ENCODE measurements around the gene OR52W1. TPM values are rescaled to one million over a fixed set of nuclear protein-coding genes. Genes with fewer than 3 reads are reported as not detected.

Gene OR52W1
- polyA plus RNA-seq (2012; ENCODE audit: insufficient read depth, insufficient read length, low read depth) = not detected

GRCh38 chr11:6199174-6199810, at the start of gene OR52W1:
OR52W1 (plus strand) TSS chr11:6199224; CDS start chr11:6199224, 0 bp downstream.
- H3K4me1 ChIP-seq = no peaks in the 10 kb centered on the region
- no peaks in the 10 kb centered on the region for H3K27me3 ChIP-seq
- H3K9me3 ChIP-seq = no peaks in the 10 kb centered on the region
- no peak for DNase-seq
- no peaks in the 10 kb centered on the region for H3K36me3 ChIP-seq
- H3K4me3 ChIP-seq (ENCODE audit: low read depth, low read length) = no peak within 1 kb of the TSS
- no peak for TF ChIP-seq CTCF (IDR thresholded peaks at IDR 0.05; ENCODE audit: low read depth, low read length)

GRCh38 chr11:6151117-6151516, 47.9 kb upstream of the OR52W1 start:
- Histone ChIP-seq H3K27me3 (no peaks in the 10 kb centered on the region), H3K4me1 (no peaks in the 10 kb centered on the region), H3K36me3 (no peaks in the 10 kb centered on the region), H3K4me3 (ENCODE audit: low read depth, low read length) (no peak overlapping the region), H3K9me3 (no peaks in the 10 kb centered on the region)
- no peak for TF ChIP-seq CTCF (IDR thresholded peaks at IDR 0.05; ENCODE audit: low read depth, low read length)
- no peak for DNase-seq

GRCh38 chr11:6152126-6152525, 46.9 kb upstream of the OR52W1 start:
- DNase-seq = no peak
- Histone ChIP-seq H3K4me1 (no peaks in the 10 kb centered on the region), H3K4me3 (ENCODE audit: low read depth, low read length) (no peak overlapping the region), H3K9me3 (no peaks in the 10 kb centered on the region), H3K36me3 (no peaks in the 10 kb centered on the region), H3K27me3 (no peaks in the 10 kb centered on the region)
- no peak for TF ChIP-seq CTCF (IDR thresholded peaks at IDR 0.05; ENCODE audit: low read depth, low read length)

DNA sequence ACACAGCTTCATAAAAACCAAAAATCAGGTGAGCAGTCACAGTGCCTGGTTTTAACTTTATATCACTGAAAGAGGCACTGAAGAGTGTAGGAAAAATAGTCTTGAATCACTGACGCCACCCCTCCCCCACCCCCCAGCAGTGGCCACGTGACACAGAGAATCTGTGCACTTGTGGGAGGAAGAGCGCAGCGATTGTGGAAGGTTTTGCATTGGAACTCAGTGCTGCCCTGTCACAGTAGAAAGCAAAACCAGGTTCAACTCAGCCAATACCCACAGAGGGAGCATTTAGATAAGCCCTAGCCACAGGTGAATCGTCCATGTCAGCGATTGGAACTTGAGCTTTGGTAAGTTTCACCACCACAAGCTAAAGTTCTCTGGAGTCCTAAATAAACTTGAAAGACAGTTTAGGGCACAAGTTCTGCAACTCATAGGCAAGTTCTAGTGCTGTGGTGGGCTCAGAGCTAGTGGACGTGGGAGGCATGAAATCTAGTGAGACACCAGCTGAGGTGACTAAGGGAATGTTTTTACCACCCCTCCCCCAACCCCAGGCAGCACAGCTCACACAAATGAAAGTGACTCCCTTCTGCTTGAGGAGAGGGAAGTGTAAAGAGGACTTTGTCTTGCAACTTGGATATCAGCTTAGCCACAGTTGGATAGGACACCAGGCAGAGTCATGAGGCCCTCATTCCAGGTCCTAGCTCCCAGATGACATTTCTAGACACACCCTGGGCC, 42.2 kb upstream of the OR52W1 start:
- no peaks in the 10 kb centered on the region for H3K27me3 ChIP-seq

DNA sequence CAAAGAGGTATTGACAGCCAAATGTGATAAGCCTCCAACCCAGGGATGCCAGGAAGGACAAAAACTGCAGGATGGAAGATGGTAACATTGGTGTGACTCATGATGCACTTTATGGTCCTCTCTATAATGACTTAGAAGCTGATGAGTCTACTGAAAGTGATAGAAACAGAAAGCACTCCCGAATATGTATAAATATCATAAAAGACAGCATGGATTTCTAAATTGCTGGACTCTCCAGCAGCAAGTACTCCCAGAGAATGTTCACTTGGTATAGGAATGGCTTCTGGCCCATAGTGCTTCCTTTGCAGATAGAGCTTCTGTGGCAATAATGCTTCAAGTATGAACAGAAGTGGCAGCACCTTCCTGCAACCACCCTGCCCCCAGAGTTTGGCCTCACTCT, 28.8 kb upstream of the OR52W1 start, which contains the start of gene OR52B2:
TSS of gene OR52B2 (minus strand) at position 101 of the 400 bp plus-strand sequence. CDS start at position 101, 0 bp downstream.
- H3K9me3 ChIP-seq = no peaks in the 10 kb centered on the region
- no peak within 1 kb of the TSS for H3K4me3 ChIP-seq (ENCODE audit: low read depth, low read length)
- no peaks in the 10 kb centered on the region for H3K27me3 ChIP-seq
- no peak for DNase-seq
- H3K36me3 ChIP-seq = no peaks in the 10 kb centered on the region
- H3K4me1 ChIP-seq = no peaks in the 10 kb centered on the region
- no peak for TF ChIP-seq CTCF (IDR thresholded peaks at IDR 0.05; ENCODE audit: low read depth, low read length)

More for the DNA sequence above, 42.2 kb upstream of the OR52W1 start:
- no peak for DNase-seq
- no peaks in the 10 kb centered on the region for H3K9me3 ChIP-seq
- H3K36me3 ChIP-seq = no peaks in the 10 kb centered on the region
- no peak for TF ChIP-seq CTCF (IDR thresholded peaks at IDR 0.05; ENCODE audit: low read depth, low read length)
- H3K4me1 ChIP-seq = no peaks in the 10 kb centered on the region
- no peak overlapping the region for H3K4me3 ChIP-seq (ENCODE audit: low read depth, low read length)

DNA sequence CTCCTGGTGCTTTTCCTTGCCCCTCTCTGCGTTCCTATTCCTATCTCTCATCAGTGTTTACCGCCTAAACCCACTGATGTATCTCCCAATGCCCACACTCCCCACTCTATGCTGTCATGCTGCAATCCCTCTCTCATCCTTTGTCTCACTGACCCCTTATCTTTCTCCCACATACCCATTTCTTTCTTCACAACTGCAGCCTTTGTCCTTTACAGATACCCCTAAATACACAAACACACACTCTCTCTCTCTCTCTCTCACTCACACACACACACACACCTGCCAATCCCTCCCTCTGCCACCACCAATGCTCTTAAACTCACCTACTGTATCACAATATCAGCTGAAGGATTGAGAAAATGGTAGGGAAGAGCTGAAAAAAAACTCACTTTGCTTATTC, 23.6 kb upstream of the OR52W1 start:
- Histone ChIP-seq H3K4me1 (no peaks in the 10 kb centered on the region), H3K36me3 (no peaks in the 10 kb centered on the region), H3K4me3 (ENCODE audit: low read depth, low read length) (no peak overlapping the region), H3K27me3 (no peaks in the 10 kb centered on the region), H3K9me3 (no peaks in the 10 kb centered on the region)
- no peak for TF ChIP-seq CTCF (IDR thresholded peaks at IDR 0.05; ENCODE audit: low read depth, low read length)
- no peak for DNase-seq

Data from BE2C (cell line).